ENCODE data around the gene FAM110D.

FAM110D gene

DNA sequence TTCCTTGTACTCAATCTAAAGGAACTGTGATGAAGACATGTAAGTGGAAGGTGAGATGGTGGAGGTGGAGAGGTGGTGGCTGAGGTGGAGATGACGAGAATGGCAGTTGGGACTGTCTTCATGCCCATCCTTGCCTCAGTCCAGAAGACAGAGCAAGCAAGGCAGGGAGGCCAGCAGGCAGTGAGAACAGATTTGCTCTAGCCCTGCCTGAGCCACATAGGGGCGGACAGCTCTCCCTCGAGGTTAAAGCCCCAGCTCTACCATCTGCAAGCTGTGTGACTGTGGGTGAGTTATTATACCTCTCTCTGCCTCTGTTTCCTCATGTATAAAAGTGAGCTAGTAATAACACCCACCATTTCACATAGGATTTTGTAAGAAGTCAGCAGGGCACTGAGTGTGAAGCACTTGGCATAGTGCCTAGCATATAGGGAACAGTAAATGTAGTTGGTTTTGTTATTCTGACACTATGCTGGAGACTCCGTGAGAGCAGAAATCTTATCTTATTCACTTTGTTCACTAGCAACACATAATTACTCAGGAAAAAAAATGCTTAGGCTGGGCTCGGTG lies 4.8 kb upstream of the FAM110D start:
- TF ChIP-seq FOXP2 (optimal IDR thresholded peaks at IDR 0.05; ENCODE audit: borderline replicate concordance, extremely low read depth, extremely low read length, insufficient read depth) (no peak), TAF1 (IDR thresholded peaks at IDR 0.05; ENCODE audit: borderline replicate concordance, insufficient read depth, low read length) (no peak), SIN3A (IDR thresholded peaks at IDR 0.05; ENCODE audit: borderline replicate concordance, insufficient read depth, low read length) (no peak), POLR2AphosphoS5 (IDR thresholded peaks at IDR 0.05; ENCODE audit: low read depth, low read length) (no peak)
- TF ChIP-seq, protein P1, sequence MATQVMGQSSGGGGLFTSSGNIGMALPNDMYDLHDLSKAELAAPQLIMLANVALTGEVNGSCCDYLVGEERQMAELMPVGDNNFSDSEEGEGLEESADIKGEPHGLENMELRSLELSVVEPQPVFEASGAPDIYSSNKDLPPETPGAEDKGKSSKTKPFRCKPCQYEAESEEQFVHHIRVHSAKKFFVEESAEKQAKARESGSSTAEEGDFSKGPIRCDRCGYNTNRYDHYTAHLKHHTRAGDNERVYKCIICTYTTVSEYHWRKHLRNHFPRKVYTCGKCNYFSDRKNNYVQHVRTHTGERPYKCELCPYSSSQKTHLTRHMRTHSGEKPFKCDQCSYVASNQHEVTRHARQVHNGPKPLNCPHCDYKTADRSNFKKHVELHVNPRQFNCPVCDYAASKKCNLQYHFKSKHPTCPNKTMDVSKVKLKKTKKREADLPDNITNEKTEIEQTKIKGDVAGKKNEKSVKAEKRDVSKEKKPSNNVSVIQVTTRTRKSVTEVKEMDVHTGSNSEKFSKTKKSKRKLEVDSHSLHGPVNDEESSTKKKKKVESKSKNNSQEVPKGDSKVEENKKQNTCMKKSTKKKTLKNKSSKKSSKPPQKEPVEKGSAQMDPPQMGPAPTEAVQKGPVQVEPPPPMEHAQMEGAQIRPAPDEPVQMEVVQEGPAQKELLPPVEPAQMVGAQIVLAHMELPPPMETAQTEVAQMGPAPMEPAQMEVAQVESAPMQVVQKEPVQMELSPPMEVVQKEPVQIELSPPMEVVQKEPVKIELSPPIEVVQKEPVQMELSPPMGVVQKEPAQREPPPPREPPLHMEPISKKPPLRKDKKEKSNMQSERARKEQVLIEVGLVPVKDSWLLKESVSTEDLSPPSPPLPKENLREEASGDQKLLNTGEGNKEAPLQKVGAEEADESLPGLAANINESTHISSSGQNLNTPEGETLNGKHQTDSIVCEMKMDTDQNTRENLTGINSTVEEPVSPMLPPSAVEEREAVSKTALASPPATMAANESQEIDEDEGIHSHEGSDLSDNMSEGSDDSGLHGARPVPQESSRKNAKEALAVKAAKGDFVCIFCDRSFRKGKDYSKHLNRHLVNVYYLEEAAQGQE (IDR thresholded peaks at IDR 0.05; ENCODE audit: insufficient read depth in 1 of 2, low read depth in 2 of 2, low read length in 2 of 2), result no peak

DNA sequence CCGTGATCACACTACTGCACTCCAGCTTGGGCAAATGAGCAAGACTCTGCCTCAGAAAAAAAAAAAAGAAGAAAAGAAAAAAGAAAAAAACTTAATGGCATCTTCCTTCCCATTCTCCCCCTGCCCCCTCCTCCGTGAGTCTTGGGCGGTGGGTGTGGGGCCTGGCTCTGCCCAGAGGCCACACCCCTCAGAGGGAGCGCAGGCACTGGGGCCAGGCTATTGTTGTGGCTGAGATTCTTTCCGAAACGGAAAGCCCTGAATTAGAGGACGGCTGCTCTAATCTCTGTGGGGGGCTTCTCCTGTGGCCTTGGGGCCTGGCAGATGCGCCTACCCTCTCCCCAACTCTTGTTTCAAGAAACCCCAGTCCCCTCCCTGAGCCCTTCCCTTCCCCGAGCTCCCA lies 4.1 kb upstream of the FAM110D start:
- TF ChIP-seq FOXP2 (optimal IDR thresholded peaks at IDR 0.05; ENCODE audit: borderline replicate concordance, extremely low read depth, extremely low read length, insufficient read depth), result no peak
- TF ChIP-seq SIN3A (IDR thresholded peaks at IDR 0.05; ENCODE audit: borderline replicate concordance, insufficient read depth, low read length), result no peak
- TF ChIP-seq, protein P1 (IDR thresholded peaks at IDR 0.05; ENCODE audit: insufficient read depth in 1 of 2, low read depth in 2 of 2, low read length in 2 of 2), result no peak
- TF ChIP-seq TAF1 (IDR thresholded peaks at IDR 0.05; ENCODE audit: borderline replicate concordance, insufficient read depth, low read length), result no peak
- no peak for TF ChIP-seq POLR2AphosphoS5 (IDR thresholded peaks at IDR 0.05; ENCODE audit: low read depth, low read length)

DNA sequence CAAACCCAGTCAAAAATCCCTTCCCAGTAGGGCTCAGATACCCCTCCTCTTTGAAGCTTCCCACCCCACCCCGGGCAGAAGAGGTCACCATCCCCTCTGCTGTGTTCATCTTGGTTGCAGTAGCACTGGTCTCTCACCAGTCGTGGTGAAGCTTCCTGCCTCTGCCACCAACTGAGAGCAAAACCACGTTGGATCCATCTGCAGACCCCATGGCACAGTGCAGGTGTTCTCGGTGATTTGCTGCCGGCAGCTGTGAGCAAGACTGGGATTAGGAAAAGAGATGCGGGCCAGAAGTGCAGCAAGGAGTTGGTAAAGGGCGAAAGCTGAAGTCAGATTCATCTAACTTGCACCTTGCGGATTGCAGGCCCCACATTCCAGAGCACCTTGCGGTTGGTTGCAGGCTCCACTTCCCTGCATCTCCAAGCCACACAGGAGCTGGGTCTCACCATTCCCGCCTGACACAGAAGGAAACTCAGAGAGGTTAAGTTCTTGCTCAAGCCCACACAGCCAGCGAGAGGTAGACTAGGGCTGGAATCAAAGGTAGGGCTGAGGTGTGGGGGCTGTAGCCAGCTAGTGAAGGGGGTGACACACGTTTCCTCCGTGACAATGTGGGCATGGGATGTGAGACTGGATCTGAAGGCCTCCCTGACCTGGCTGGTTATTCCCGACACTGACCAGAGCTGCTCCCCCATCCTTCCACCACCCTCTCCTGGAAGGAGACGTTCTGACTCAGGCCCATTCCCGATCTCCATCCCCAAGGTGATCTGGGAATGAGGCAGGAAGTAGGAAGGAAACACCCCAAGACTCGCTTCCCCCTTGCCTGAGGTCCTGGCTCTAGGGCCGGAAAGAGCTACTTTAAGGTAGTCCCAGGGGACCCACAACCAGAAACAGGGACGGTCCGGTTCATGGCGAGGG lies 3.3 kb upstream of the FAM110D start:
- TF ChIP-seq SIN3A (IDR thresholded peaks at IDR 0.05; ENCODE audit: borderline replicate concordance, insufficient read depth, low read length) (no peak), TAF1 (IDR thresholded peaks at IDR 0.05; ENCODE audit: borderline replicate concordance, insufficient read depth, low read length) (no peak), POLR2AphosphoS5 (IDR thresholded peaks at IDR 0.05; ENCODE audit: low read depth, low read length) (no peak), FOXP2 (optimal IDR thresholded peaks at IDR 0.05; ENCODE audit: borderline replicate concordance, extremely low read depth, extremely low read length, insufficient read depth) (no peak)
- TF ChIP-seq, protein P1 (IDR thresholded peaks at IDR 0.05; ENCODE audit: insufficient read depth in 1 of 2, low read depth in 2 of 2, low read length in 2 of 2), result no peak

DNA sequence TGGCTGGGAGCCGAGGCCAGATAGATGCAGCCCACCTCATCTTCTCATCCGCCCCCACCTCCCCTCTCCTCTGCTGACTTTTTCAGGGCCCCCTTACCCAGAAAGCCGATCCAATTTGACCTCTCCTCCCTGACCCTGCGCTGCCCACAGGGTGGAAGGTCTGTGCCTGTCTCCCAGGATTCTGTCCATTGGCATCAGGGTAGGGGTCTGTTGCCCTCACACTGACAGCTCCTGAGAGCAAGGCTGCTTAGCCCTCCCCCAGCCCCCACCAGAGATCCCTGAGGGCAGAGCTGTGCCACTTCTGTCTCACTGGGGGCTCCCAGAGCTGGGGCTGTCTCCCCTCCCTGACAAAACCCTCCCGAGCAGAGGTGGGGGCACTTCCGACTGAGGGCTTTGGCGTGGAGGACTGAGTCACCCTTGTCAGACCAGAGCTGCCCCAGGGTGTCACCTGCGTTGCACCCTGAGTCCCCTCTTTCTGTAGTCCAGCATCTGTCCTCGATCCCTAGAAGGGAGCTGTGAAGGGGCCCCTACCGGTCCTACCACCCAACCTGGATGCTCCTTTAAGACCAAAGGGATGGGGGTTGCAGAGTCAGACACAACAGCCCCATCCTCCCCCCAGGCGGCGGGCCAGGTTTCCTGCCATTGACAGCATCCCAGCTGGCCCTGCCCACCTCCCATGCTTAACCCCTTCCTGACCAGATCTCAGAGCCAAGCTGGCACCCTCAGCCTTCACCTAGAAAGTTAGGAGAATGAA lies 2.4 kb upstream of the FAM110D start:
- peak; percentile 62; the same call in 1 of the 2 replicates for TF ChIP-seq SIN3A (IDR thresholded peaks at IDR 0.05; ENCODE audit: borderline replicate concordance, insufficient read depth, low read length)
- peak; percentile 83 for TF ChIP-seq FOXP2 (optimal IDR thresholded peaks at IDR 0.05; ENCODE audit: borderline replicate concordance, extremely low read depth, extremely low read length, insufficient read depth)
- no peak for TF ChIP-seq POLR2AphosphoS5 (IDR thresholded peaks at IDR 0.05; ENCODE audit: low read depth, low read length)
- TF ChIP-seq TAF1 (IDR thresholded peaks at IDR 0.05; ENCODE audit: borderline replicate concordance, insufficient read depth, low read length), result no peak

DNA sequence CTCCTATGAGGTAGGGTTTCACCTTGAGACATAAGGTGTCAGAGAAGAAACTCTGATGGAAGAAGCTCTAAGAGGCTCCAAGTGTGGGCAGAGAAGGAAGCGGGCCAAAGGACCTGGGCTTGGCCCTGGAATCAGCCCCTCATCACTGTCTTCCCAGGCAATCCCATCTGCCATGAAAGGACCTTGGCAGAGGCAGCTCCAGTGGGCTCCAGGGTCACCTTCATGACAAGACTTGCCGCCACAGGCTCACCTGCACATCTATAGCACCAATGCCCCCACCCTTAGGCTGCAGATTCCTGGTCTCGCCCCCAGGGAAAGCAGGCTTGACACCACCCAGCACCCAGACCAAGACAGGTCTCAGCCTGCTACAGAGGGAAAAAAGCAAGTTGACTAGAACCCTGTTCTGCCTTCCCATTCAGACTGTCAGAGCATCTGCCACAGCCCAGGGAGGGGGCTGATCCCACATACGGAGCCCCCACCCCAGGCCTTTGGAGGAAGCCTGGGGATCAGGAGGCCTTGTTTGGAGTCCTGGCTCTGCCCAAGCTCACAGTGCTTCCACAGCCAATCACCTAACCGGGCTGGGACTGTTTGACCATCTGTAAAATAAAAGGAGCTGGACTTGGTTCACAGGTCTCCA lies 490 bp upstream of the FAM110D start:
- TF ChIP-seq TAF1 (IDR thresholded peaks at IDR 0.05; ENCODE audit: borderline replicate concordance, insufficient read depth, low read length), result no peak
- no peak for TF ChIP-seq SIN3A (IDR thresholded peaks at IDR 0.05; ENCODE audit: borderline replicate concordance, insufficient read depth, low read length)
- no peak for TF ChIP-seq POLR2AphosphoS5 (IDR thresholded peaks at IDR 0.05; ENCODE audit: low read depth, low read length)
- TF ChIP-seq, protein P1 (IDR thresholded peaks at IDR 0.05; ENCODE audit: insufficient read depth in 1 of 2, low read depth in 2 of 2, low read length in 2 of 2), result no peak
